K562 (cell line): Measurements from ENCODE around the gene HOXB8. TPM values are rescaled to one million over a fixed set of nuclear protein-coding genes. Genes with fewer than 3 reads are reported as not detected.
A peak's percentile ranks its signal among the peaks of the same experiment; 100 is the strongest.

ENCODE experiments used
- ADNP ChIP-seq: fragments of 200-800 bp; sonication (Bioruptor generic); IDR thresholded peaks from 2 replicates; pipeline ENCODE4 v1.6.1; 2016; ENCODE audit warnings: missing genetic modification characterization, missing compliant biosample characterization
- DACH1 ChIP-seq: fragments of 450-650 bp; IDR thresholded peaks from 2 replicates; pipeline ENCODE4 v1.6.1; 2018; ENCODE audit not compliant: partially characterized antibody
- ELF4 ChIP-seq: fragments of 450-650 bp; formaldehyde crosslinking; IDR thresholded peaks from 2 replicates; pipeline ENCODE4 v1.4.0; 2022; ENCODE audit warnings: missing genetic modification characterization
- EP400 ChIP-seq: fragments of 450-650 bp; IDR thresholded peaks from 2 replicates; pipeline ENCODE4 v1.6.1; 2017; ENCODE audit warnings: antibody characterized with exemption, mild to moderate bottlenecking, moderate library complexity
- GABPB1 ChIP-seq: sonication (generic); formaldehyde crosslinking; IDR thresholded peaks from 2 replicates; pipeline ENCODE4 v1.8.0; 2022; ENCODE audit warnings: mild to moderate bottlenecking, missing genetic modification reagents
- KAT2B ChIP-seq: IDR thresholded peaks from one replicate; pipeline ENCODE4 v1.6.1; 2012; ENCODE audit warnings: low read depth, mild to moderate bottlenecking, control low read depth, inconsistent platforms, low read length, moderate library complexity
- KDM1A ChIP-seq, 2 experiments: fragments of 450-650 bp; IDR thresholded peaks; 2 replicates each; pipeline ENCODE4 v1.6.1; 2016; ENCODE audit warnings: mild to moderate bottlenecking in 2 of 2
- MAFF ChIP-seq: IDR thresholded peaks from 2 replicates; pipeline ENCODE4 v1.6.1; 2012; ENCODE audit warnings: low read length, improper control_type of control experiment
- NR2C1 ChIP-seq, 2 experiments: fragments of 450-650 bp; IDR thresholded peaks; 2 replicates each; pipeline ENCODE4 v1.6.1; 2017; ENCODE audit warnings: mild to moderate bottlenecking in 2 of 2, antibody characterized with exemption in 1 of 2, inconsistent platforms in 1 of 2, missing compliant biosample characterization in 1 of 2, missing genetic modification characterization in 1 of 2
- RAD21 ChIP-seq, 2 experiments: fragments of 250-450 bp in 1 of 2; fragments of 450-650 bp in 1 of 2; sonication (Bioruptor Pico) in 1 of 2; formaldehyde crosslinking in 1 of 2; IDR thresholded peaks in 1 of 2; conservative IDR thresholded peaks in 1 of 2; 2 replicates each; pipeline versions ENCODE4 v1.4.0 to v1.8.0; 2020 to 2022; ENCODE audit warnings: mild to moderate bottlenecking in 2 of 2, moderate library complexity in 1 of 2
- REST ChIP-seq, 2 experiments: fragments of 450-650 bp; formaldehyde crosslinking in 1 of 2; IDR thresholded peaks; 2 replicates each; pipeline versions ENCODE4 v1.4.0 to v1.6.1; 2014 to 2020; ENCODE audit warnings: mild to moderate bottlenecking in 2 of 2, borderline replicate concordance in 1 of 2, low read depth in 1 of 2
- RNF2 ChIP-seq: sonication (generic); IDR thresholded peaks from 2 replicates; pipeline ENCODE4 v1.6.1; 2016
- STAG1 ChIP-seq: sonication (generic); formaldehyde crosslinking; IDR thresholded peaks from 2 replicates; pipeline ENCODE4 v1.5.0; 2020; ENCODE audit warnings: missing genetic modification reagents, borderline replicate concordance
- ZKSCAN3 ChIP-seq: fragments of 250-450 bp; sonication (Bioruptor Pico); IDR thresholded peaks from 2 replicates; pipeline ENCODE4 v1.4.0; 2020
- ZNF224 ChIP-seq: sonication (generic); formaldehyde crosslinking; IDR thresholded peaks from 2 replicates; pipeline ENCODE4 v1.8.0; 2022; ENCODE audit warnings: mild to moderate bottlenecking, missing genetic modification reagents
- polyA plus RNA-seq, 8 experiments: library from polyadenylated mRNA; depleted of rRNA in 4 of 8; stranded (reverse) in 5 of 8; unstranded in 3 of 8; fragments of >200 nt; fragmentation: Nextera tagmentation in 2 of 8; fragmentation: Illumina TruSeq in 1 of 8; extraction: Ambion mirVana in 2 of 8; extraction: Trizol in 1 of 8; gene quantifications; 2 replicates each; pipeline versions ENCODE4 v1.2.1 to v1.2.3, GENCODE V29; 2011 to 2014; ENCODE audit warnings: inconsistent platforms in 1 of 8, missing spikeins in 1 of 8
- total RNA-seq, 7 experiments: library from RNA; depleted of rRNA in 6 of 7; stranded (reverse); fragments of >200 nt in 6 of 7; fragmentation: Illumina TruSeq in 2 of 7; extraction: Trizol in 2 of 7; gene quantifications; 2 replicates each; pipeline versions ENCODE4 v1.2.1 to v1.2.3, GENCODE V29; 2011 to 2021; ENCODE audit warnings: low replicate concordance in 1 of 7
- TF ChIP-seq, protein P1 (sequence below): sonication (generic); formaldehyde crosslinking; IDR thresholded peaks from 2 replicates; pipeline ENCODE4 v1.8.1; 2022; ENCODE audit warnings: missing genetic modification reagents

Gene HOXB8
- total and polyA plus RNA-seq, 9 of the 15 experiments (the other 6 are each of a cell fraction or from before 2014, with no cell fraction given): 0.52 to 23.8 (median 3.6) TPM

- TF ChIP-seq REST (IDR thresholded peaks at IDR 0.05; ENCODE audit: borderline replicate concordance): peak; percentile 5; the same call in 1 of the 2 replicates
- TF ChIP-seq REST (CRISPR knock-in tag; IDR thresholded peaks at IDR 0.05; ENCODE audit: low read depth): no peak
- TF ChIP-seq KAT2B: no peak
- TF ChIP-seq, protein P1, sequence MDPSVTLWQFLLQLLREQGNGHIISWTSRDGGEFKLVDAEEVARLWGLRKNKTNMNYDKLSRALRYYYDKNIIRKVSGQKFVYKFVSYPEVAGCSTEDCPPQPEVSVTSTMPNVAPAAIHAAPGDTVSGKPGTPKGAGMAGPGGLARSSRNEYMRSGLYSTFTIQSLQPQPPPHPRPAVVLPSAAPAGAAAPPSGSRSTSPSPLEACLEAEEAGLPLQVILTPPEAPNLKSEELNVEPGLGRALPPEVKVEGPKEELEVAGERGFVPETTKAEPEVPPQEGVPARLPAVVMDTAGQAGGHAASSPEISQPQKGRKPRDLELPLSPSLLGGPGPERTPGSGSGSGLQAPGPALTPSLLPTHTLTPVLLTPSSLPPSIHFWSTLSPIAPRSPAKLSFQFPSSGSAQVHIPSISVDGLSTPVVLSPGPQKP: no peak
- TF ChIP-seq RNF2: 0 out of 2 replicates have a peak, but pooled peaks have one; percentile 32
- peak; percentile 28; the same call in 1 of the 2 replicates for TF ChIP-seq EP400
- TF ChIP-seq ELF4 (CRISPR knock-in tag): no peak
- TF ChIP-seq NR2C1 (IDR thresholded peaks at IDR 0.05): no peak
- TF ChIP-seq NR2C1 (tag; IDR thresholded peaks at IDR 0.05): no peak
- no peak for TF ChIP-seq KDM1A (IDR thresholded peaks at IDR 0.05)
- TF ChIP-seq STAG1 (CRISPR knock-in tag): no peak
- TF ChIP-seq DACH1: no peak
- no peak for TF ChIP-seq GABPB1 (CRISPR knock-in tag)
- TF ChIP-seq MAFF: no peak
- TF ChIP-seq ADNP (tag): no peak
- TF ChIP-seq RAD21 (CRISPR knock-in tag; conservative IDR thresholded peaks at IDR 0.05 in 1 of 2, IDR thresholded peaks at IDR 0.05 in 1 of 2): no peak; a peak in 1 of 4 replicates
- TF ChIP-seq ZNF224 (CRISPR knock-in tag): no peak
- no peak for TF ChIP-seq ZKSCAN3 (CRISPR knock-in tag)
These were observed 38.4 kb downstream of the HOXB8 start (continued) for GRCh38 chr17:48576479-48577309.
